Osteoblast (primary cell): ENCODE results near the gene RAB27B. TPM values are rescaled to one million over a fixed set of nuclear protein-coding genes. Genes with fewer than 3 reads are reported as not detected.

Experiments used
- DNase-seq: peaks from one replicate; pipeline ENCODE4 v3.0.0; 2011; ENCODE audit warnings: low spot score, mixed read lengths; ENCODE audit not compliant: insufficient read length; ENCODE audit errors: missing footprints
- H2AFZ ChIP-seq: 2 replicates; pipeline ENCODE4 v1.6.0; 2011; ENCODE audit warnings: mild to moderate bottlenecking, low read length
- H3K27ac ChIP-seq: 2 replicates; pipeline ENCODE4 v1.5.1; 2011; ENCODE audit warnings: mild to moderate bottlenecking, low read depth, low read length, moderate library complexity
- H3K27me3 ChIP-seq: 2 replicates; pipeline ENCODE4 v1.6.0; 2012; ENCODE audit warnings: mild to moderate bottlenecking, control low read depth, inconsistent platforms, low read length, moderate library complexity; ENCODE audit not compliant: insufficient read depth
- H3K36me3 ChIP-seq: 2 replicates; pipeline ENCODE4 v1.5.1; 2011; ENCODE audit warnings: mild to moderate bottlenecking, low read length, control low read depth, moderate library complexity; ENCODE audit not compliant: insufficient read depth
- H3K4me1 ChIP-seq: 2 replicates; pipeline ENCODE4 v1.5.1; 2011; ENCODE audit warnings: mild to moderate bottlenecking, low read length, control low read depth, moderate library complexity; ENCODE audit not compliant: insufficient read depth
- H3K4me2 ChIP-seq: 2 replicates; pipeline ENCODE4 v1.6.0; 2011; ENCODE audit warnings: mild to moderate bottlenecking, low read length; ENCODE audit not compliant: insufficient read depth
- H3K4me3 ChIP-seq: fragments of 200-600 bp; sonication (generic); 3 replicates; pipeline ENCODE4 v1.5.1; 2012; ENCODE audit warnings: mild to moderate bottlenecking, low read length, inconsistent platforms; ENCODE audit not compliant: insufficient read depth
- H3K79me2 ChIP-seq: 2 replicates; pipeline ENCODE4 v1.6.0; 2012; ENCODE audit warnings: mild to moderate bottlenecking, low read length, control low read depth, inconsistent platforms; ENCODE audit not compliant: insufficient read depth
- H3K9me3 ChIP-seq: 2 replicates; pipeline ENCODE4 v1.5.1; 2011; ENCODE audit warnings: low read depth, low read length, control low read depth
- H4K20me1 ChIP-seq: 2 replicates; pipeline ENCODE4 v1.6.0; 2012; ENCODE audit warnings: mild to moderate bottlenecking, low read length, control low read depth; ENCODE audit not compliant: insufficient read depth
- total RNA-seq: library from RNA; depleted of rRNA; stranded (reverse); fragments of >200 nt; gene quantifications from 2 replicates; pipeline ENCODE4 v1.2.3, GENCODE V29; 2012
- TF ChIP-seq, protein P1 (sequence below): IDR thresholded peaks from 2 replicates; pipeline ENCODE4 v1.5.1; 2011; ENCODE audit warnings: mild to moderate bottlenecking, low read depth, low read length, moderate library complexity; ENCODE audit errors: extremely low read depth

RAB27B gene
- total RNA-seq, 1 donor = 55.7 TPM

DNA sequence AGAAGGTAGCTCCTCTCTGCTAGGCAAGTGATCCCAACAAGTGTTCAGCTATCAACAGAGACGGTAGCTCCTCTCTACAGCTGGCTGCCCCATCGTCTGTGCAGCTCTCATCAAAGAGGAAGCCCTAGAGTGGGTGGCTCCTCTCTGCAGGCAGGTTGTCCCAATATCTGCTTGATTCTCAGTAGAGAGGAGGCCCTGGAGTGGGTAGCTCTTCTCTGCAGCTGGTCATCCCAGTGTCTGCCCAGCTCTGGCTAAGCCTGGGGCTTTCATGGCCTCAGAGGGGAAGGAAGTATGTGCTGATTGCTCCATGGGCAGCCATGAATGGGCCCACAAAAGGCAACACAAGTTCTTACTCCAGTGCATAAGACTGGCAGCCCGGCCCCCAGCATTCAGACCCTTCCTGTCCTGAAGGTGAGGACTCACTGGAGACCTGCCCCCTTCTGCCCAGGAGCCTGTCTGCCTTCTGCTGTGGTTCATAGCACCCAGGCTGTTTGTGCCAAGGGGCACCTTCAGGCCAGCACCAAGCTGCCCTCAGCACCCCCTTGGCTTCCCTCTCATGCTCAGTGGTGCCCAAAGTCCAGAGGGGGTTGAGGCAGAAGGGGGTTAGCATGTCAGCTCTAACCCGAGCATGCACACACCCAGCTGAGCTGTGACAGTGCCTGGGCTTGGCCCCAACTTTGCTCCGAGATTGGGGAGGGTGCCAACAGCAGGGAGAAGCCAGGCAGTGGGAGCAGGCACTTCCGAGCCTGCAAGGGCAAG lies 82.1 kb downstream of the RAB27B start:
- TF ChIP-seq, protein P1, sequence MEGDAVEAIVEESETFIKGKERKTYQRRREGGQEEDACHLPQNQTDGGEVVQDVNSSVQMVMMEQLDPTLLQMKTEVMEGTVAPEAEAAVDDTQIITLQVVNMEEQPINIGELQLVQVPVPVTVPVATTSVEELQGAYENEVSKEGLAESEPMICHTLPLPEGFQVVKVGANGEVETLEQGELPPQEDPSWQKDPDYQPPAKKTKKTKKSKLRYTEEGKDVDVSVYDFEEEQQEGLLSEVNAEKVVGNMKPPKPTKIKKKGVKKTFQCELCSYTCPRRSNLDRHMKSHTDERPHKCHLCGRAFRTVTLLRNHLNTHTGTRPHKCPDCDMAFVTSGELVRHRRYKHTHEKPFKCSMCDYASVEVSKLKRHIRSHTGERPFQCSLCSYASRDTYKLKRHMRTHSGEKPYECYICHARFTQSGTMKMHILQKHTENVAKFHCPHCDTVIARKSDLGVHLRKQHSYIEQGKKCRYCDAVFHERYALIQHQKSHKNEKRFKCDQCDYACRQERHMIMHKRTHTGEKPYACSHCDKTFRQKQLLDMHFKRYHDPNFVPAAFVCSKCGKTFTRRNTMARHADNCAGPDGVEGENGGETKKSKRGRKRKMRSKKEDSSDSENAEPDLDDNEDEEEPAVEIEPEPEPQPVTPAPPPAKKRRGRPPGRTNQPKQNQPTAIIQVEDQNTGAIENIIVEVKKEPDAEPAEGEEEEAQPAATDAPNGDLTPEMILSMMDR = no peak
- H3K27ac ChIP-seq = no peak overlapping the region
- no peak for DNase-seq
- no peak overlapping the region for H3K4me2 ChIP-seq
- no peaks in the 10 kb centered on the region for H3K79me2 ChIP-seq
- no peak overlapping the region for H3K4me3 ChIP-seq
- no peaks in the 10 kb centered on the region for H4K20me1 ChIP-seq
- H3K27me3 ChIP-seq = no peaks in the 10 kb centered on the region
- H3K4me1 ChIP-seq = peaks cover 8% of the 10 kb centered on the region
- H3K36me3 ChIP-seq = no peaks in the 10 kb centered on the region
- no peaks in the 10 kb centered on the region for H3K9me3 ChIP-seq
- no peak overlapping the region for H2AFZ ChIP-seq

DNA sequence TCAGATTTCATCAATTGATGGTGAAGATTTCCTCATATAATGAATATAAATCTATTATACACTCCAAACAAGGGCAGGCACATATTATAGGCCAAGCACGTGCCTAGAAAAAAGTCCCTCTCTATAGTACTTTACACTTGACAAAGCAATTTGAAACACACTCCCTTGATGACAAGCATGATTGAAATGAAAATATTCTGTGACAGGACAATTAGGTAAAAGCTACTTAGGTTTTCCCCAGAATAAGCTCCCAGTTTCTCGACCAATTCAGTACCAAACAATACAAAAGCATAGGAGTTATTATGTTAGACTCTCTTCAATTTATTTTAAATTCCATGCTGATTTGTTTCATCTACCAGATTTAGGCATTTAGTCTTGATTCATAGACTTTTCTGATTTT lies 83.3 kb downstream of the RAB27B start:
- H2AFZ ChIP-seq = no peak overlapping the region
- H3K4me1 ChIP-seq = peaks cover 6% of the 10 kb centered on the region
- H3K27ac ChIP-seq = no peak overlapping the region
- DNase-seq = peak; percentile 26
- no peak overlapping the region for H3K4me3 ChIP-seq
- no peaks in the 10 kb centered on the region for H4K20me1 ChIP-seq
- H3K27me3 ChIP-seq = no peaks in the 10 kb centered on the region
- H3K9me3 ChIP-seq = no peaks in the 10 kb centered on the region
- TF ChIP-seq, protein P1 = no peak
- no peak overlapping the region for H3K4me2 ChIP-seq
- H3K36me3 ChIP-seq = no peaks in the 10 kb centered on the region
- H3K79me2 ChIP-seq = no peaks in the 10 kb centered on the region

DNA sequence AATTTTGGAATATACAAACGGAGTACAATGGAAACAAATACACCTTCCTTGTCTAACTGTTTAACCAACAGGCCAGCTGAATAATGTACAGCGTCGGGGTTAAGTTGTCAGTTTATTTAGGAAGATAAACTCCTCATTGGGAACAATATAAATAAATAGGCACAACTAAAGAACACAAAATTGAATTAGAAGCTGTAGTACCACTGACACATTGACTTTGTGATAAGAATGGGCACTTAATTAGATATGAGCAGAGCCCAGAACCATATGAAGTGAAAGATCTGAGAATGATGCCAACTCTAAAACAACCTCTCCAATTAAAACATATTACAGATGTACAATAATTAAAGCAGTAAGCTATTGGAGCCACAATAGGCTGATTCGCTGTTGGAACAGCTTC lies 86.5 kb downstream of the RAB27B start:
- Histone ChIP-seq H3K4me3 (no peak overlapping the region), H3K36me3 (no peaks in the 10 kb centered on the region), H3K4me1 (no peaks in the 10 kb centered on the region), H3K4me2 (no peak overlapping the region), H3K27me3 (no peaks in the 10 kb centered on the region), H2AFZ (no peak overlapping the region), H3K9me3 (no peaks in the 10 kb centered on the region), H4K20me1 (no peaks in the 10 kb centered on the region), H3K79me2 (no peaks in the 10 kb centered on the region), H3K27ac (no peak overlapping the region)
- TF ChIP-seq, protein P1 = no peak
- DNase-seq = no peak

DNA sequence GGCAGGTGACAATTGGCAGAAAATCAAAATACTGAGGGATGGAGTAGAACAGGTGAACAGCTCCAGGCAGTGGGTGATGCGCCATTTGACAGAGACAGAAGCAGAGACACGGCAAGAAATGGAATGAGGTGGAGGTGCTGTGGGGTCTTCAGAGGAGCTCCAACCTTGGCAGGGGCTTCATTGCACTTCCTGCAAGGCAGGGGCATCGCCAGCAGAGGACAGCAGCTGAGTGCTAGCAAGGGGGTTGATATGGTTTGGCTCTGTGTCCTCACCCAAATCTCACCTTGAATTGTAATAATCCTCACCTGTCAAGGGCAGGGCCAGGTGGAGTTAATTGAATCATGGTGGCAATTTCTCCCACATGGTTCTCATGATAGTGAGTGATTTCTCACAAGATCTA lies 88.2 kb downstream of the RAB27B start:
- no peak for DNase-seq
- TF ChIP-seq, protein P1 = no peak
- no peaks in the 10 kb centered on the region for H4K20me1 ChIP-seq
- H3K79me2 ChIP-seq = no peaks in the 10 kb centered on the region
- H3K27me3 ChIP-seq = no peaks in the 10 kb centered on the region
- H3K36me3 ChIP-seq = no peaks in the 10 kb centered on the region
- no peaks in the 10 kb centered on the region for H3K9me3 ChIP-seq
- no peak overlapping the region for H3K4me2 ChIP-seq
- H3K27ac ChIP-seq = no peak overlapping the region
- H3K4me1 ChIP-seq = no peaks in the 10 kb centered on the region
- no peak overlapping the region for H3K4me3 ChIP-seq
- H2AFZ ChIP-seq = no peak overlapping the region
